ENCODE measurements around the gene OR6C6. TPM values are rescaled to one million over a fixed set of nuclear protein-coding genes. Genes with fewer than 3 reads are reported as not detected.
"Not testable (repeated sequence)": the region's sequence is repeated elsewhere in the genome, so short reads cannot be mapped to it uniquely, and the experiment has no call there.

OR6C6 gene
- not detected for total RNA-seq
- long read RNA-seq: 0 reads

- Histone ChIP-seq H3K4me3 (no peak within 1 kb of the TSS), H3K9me3 (no peaks in the 10 kb centered on the region), H3K36me3 (no peaks in the 10 kb centered on the region), H3K27ac (no peak within 1 kb of the TSS), H3K27me3 (no peaks in the 10 kb centered on the region), H3K4me1 (no peaks in the 10 kb centered on the region)
- no peak for ATAC-seq
- intact Hi-C loops (cut with DNase I): no loop called here
- TF ChIP-seq, protein P1, sequence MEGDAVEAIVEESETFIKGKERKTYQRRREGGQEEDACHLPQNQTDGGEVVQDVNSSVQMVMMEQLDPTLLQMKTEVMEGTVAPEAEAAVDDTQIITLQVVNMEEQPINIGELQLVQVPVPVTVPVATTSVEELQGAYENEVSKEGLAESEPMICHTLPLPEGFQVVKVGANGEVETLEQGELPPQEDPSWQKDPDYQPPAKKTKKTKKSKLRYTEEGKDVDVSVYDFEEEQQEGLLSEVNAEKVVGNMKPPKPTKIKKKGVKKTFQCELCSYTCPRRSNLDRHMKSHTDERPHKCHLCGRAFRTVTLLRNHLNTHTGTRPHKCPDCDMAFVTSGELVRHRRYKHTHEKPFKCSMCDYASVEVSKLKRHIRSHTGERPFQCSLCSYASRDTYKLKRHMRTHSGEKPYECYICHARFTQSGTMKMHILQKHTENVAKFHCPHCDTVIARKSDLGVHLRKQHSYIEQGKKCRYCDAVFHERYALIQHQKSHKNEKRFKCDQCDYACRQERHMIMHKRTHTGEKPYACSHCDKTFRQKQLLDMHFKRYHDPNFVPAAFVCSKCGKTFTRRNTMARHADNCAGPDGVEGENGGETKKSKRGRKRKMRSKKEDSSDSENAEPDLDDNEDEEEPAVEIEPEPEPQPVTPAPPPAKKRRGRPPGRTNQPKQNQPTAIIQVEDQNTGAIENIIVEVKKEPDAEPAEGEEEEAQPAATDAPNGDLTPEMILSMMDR (IDR thresholded peaks at IDR 0.05): no peak
- DNase-seq: no peak
Measured at GRCh38 chr12:55296469-55296868, at the start of gene OR6C6. OR6C6 (minus strand) TSS chr12:55296569; CDS start chr12:55295232, 1,337 bp downstream.

DNA sequence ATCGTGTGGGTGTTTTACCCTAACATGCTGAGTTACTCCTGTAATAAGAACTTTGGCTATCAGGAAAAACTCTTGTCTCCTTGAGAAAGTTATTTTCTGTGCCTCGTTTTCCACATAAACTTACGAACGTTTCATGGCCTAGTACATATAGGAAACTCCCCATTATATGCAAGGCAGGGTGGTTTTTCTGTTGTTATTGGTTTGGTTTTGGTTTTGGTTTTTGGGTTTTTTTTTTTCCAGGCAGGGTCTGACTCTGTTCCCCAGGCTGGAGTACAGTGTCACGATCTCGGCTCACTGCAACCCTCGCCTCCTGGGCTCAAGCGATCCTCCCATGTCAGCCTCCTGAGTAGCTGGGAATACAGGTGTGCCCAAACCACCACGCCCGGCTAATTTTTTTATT is 39.6 kb upstream of the OR6C6 start:
- no peaks in the 10 kb centered on the region for H3K36me3 ChIP-seq
- H3K27me3 ChIP-seq: no peaks in the 10 kb centered on the region
- DNase-seq (no peak), ATAC-seq (no peak)
- TF ChIP-seq, protein P1 (IDR thresholded peaks at IDR 0.05): no peak
- no peaks in the 10 kb centered on the region for H3K9me3 ChIP-seq
- no peaks in the 10 kb centered on the region for H3K4me1 ChIP-seq
- no peak overlapping the region for H3K27ac ChIP-seq
- no peak overlapping the region for H3K4me3 ChIP-seq
- intact Hi-C loops (cut with DNase I): no loop called here

- no peaks in the 10 kb centered on the region for H3K36me3 ChIP-seq
- H3K4me1 ChIP-seq: no peaks in the 10 kb centered on the region
- H3K4me3 ChIP-seq: no peak within 1 kb of the TSS
- H3K27ac ChIP-seq: no peak within 1 kb of the TSS
- TF ChIP-seq, protein P1 (IDR thresholded peaks at IDR 0.05): no peak
- no peaks in the 10 kb centered on the region for H3K27me3 ChIP-seq
- no peaks in the 10 kb centered on the region for H3K9me3 ChIP-seq
- ATAC-seq (no peak), DNase-seq (no peak)
- intact Hi-C loops (cut with DNase I): no loop called here
Measured at GRCh38 chr12:55330446-55330845, 34.1 kb upstream of the OR6C6 start, which contains the start of gene OR6C3. OR6C3 (plus strand) TSS chr12:55330746; CDS start chr12:55331701, 955 bp downstream.

DNA sequence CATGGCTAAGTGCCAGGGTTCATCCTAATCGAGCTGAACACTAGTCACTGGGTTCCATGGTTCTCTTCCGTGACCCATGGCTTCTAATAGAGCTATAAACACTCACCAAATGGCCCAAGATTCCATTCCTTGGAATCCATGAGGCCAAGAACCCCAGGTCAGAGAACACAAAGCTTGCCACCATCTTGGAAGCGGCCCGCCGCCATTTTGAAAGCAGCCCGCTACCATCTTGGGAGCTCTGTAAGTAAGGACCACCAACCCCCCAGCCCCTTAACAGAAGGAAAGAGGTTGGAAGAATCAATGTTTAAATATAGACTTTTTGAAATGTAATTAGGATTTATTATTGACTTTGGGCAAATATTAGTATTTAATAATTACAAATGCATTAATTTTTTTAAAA is 29.4 kb upstream of the OR6C6 start:
- intact Hi-C loops (cut with DNase I); H3K27ac ChIP-seq; H3K36me3 ChIP-seq; ATAC-seq; DNase-seq; H3K27me3 ChIP-seq; H3K4me1 ChIP-seq; H3K9me3 ChIP-seq; H3K4me3 ChIP-seq: not testable (repeated sequence)

GRCh38 chr12:55320201-55320600 is 23.8 kb upstream of the OR6C6 start:
- no peak for DNase-seq

DNA sequence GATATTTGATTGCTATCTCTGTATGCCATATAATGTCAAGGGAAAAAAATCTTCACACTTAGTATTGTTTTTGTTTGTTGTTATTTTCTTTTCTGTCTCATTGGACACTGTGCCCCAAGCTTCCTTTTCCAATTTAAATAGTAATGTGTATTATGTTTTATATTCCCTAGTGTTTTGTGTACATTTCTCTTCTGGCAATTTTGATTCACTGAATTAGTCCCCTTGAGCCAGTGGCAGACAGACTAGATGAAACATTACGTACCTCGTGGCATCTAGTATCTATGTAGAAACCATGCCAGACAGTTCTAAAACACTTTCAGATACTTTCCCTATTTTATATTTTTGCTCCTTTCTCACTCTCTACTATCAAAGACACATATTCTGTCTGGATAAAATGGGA is 17.7 kb upstream of the OR6C6 start, which contains the start of gene OR6C1:
TSS of gene OR6C1 (plus strand) at position 301 of the 400 bp plus-strand sequence. CDS start 6,257 bp downstream, outside the sequence.
- Histone ChIP-seq H3K4me1 (no peaks in the 10 kb centered on the region), H3K27ac (no peak within 1 kb of the TSS), H3K27me3 (no peaks in the 10 kb centered on the region), H3K36me3 (no peaks in the 10 kb centered on the region), H3K9me3 (no peaks in the 10 kb centered on the region), H3K4me3 (no peak within 1 kb of the TSS)
- TF ChIP-seq, protein P1 (IDR thresholded peaks at IDR 0.05): no peak
- intact Hi-C loops (cut with DNase I): no loop called here
- DNase-seq: no peak
- ATAC-seq: no peak

More at GRCh38 chr12:55320201-55320600, 23.8 kb upstream of the OR6C6 start:
- Histone ChIP-seq H3K4me3 (no peak overlapping the region), H3K36me3 (no peaks in the 10 kb centered on the region), H3K27me3 (no peaks in the 10 kb centered on the region), H3K9me3 (no peaks in the 10 kb centered on the region), H3K27ac (no peak overlapping the region), H3K4me1 (no peaks in the 10 kb centered on the region)
- TF ChIP-seq, protein P1 (IDR thresholded peaks at IDR 0.05): no peak
- intact Hi-C loops (cut with DNase I): no loop called here
- no peak for ATAC-seq

Data from upper lobe of right lung (tissue), 1 donor.